Colonic mucosa (tissue), 4 donors: ENCODE data around the gene AGBL1. TPM values are rescaled to one million over a fixed set of nuclear protein-coding genes. Genes with fewer than 3 reads are reported as not detected.

Experiments used
- DNase-seq: peaks from one replicate; pipeline ENCODE4 v3.0.0-alpha.2; 2020
- H3K27ac ChIP-seq: fragments of 200-600 bp; one replicate; pipeline ENCODE4 v1.8.0; 2021
- H3K27me3 ChIP-seq: fragments of 200-600 bp; one replicate; pipeline ENCODE4 v1.8.0; 2021
- H3K36me3 ChIP-seq: fragments of 200-600 bp; one replicate; pipeline ENCODE4 v1.8.0; 2021
- H3K4me1 ChIP-seq: fragments of 200-600 bp; one replicate; pipeline ENCODE4 v1.8.0; 2021; ENCODE audit warnings: mild to moderate bottlenecking
- H3K4me3 ChIP-seq: fragments of 200-600 bp; one replicate; pipeline ENCODE4 v1.8.0; 2021
- H3K9ac ChIP-seq, 2 donors: one replicate each; pipeline ENCODE4 v1.7.0; 2013; ENCODE audit warnings: control low read depth in 2 of 2, low read depth in 2 of 2, low read length in 2 of 2
- H3K9me3 ChIP-seq: fragments of 200-600 bp; one replicate; pipeline ENCODE4 v1.8.0; 2021
- intact Hi-C: fragments of 100-400 bp; cut with DNase I; formaldehyde crosslinking; loops from one replicate; pipeline ENCODE4 v1.14.1; 2022
- total RNA-seq, 2 donors: library from RNA; stranded (reverse); fragmentation: NEBNext Ultra II Directional in 1 of 2; extraction: Animal tissue kit (Norgen Biotek cat#: 25700) in 1 of 2; gene quantifications; one replicate each; pipeline ENCODE4 v1.2.1, GENCODE V29; 2021
- TF ChIP-seq, protein P1 (sequence below): fragments of 200-600 bp; IDR thresholded peaks from one replicate; pipeline ENCODE4 v1.8.0; 2022; ENCODE audit warnings: antibody characterized with exemption, mild to moderate bottlenecking
- donor health status: healthy.
- donor health status: DM: no; HTN: no; CAD: no.
- donor health status: DM: no; HTN: no; CAD: no.

The AGBL1 gene
- total RNA-seq, 2 donors from 2014 or later = 0.10 to 0.24 TPM

DNA sequence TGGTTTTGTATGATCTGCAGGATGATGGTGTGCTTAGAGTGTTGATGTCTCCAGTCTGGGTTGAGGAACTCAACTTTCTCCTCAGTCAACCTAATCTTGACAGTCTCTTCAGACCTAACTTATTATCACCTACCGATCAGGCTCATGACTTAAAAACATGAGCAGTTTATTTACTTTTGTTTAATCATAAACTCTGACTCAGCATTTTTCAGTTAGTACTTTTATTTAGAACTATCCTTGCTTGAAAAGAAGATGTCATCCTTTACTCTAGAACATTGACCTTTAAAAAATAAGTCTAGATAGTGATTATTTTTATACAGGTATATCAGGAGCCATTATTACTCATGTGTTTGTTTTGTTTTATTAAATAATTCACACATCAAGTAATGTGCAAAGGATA is 414.8 kb downstream of the AGBL1 start:
- intact Hi-C loops = no loop called here
- H3K27ac ChIP-seq = no peak overlapping the region
- no peaks in the 10 kb centered on the region for H3K4me1 ChIP-seq
- TF ChIP-seq, protein P1, sequence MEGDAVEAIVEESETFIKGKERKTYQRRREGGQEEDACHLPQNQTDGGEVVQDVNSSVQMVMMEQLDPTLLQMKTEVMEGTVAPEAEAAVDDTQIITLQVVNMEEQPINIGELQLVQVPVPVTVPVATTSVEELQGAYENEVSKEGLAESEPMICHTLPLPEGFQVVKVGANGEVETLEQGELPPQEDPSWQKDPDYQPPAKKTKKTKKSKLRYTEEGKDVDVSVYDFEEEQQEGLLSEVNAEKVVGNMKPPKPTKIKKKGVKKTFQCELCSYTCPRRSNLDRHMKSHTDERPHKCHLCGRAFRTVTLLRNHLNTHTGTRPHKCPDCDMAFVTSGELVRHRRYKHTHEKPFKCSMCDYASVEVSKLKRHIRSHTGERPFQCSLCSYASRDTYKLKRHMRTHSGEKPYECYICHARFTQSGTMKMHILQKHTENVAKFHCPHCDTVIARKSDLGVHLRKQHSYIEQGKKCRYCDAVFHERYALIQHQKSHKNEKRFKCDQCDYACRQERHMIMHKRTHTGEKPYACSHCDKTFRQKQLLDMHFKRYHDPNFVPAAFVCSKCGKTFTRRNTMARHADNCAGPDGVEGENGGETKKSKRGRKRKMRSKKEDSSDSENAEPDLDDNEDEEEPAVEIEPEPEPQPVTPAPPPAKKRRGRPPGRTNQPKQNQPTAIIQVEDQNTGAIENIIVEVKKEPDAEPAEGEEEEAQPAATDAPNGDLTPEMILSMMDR = no peak
- no peaks in the 10 kb centered on the region for H3K36me3 ChIP-seq
- no peak overlapping the region for H3K9ac ChIP-seq
- no peaks in the 10 kb centered on the region for H3K27me3 ChIP-seq
- no peak overlapping the region for H3K4me3 ChIP-seq
- DNase-seq = no peak
- H3K9me3 ChIP-seq = no peaks in the 10 kb centered on the region

- Histone ChIP-seq H3K27ac (no peak overlapping the region), H3K36me3 (peaks cover 4% of the 10 kb centered on the region), H3K9me3 (no peaks in the 10 kb centered on the region), H3K4me3 (no peak overlapping the region), H3K9ac (no peak overlapping the region), H3K27me3 (no peaks in the 10 kb centered on the region), H3K4me1 (no peaks in the 10 kb centered on the region)
- intact Hi-C loops = no loop called here
- no peak for DNase-seq
- TF ChIP-seq, protein P1 = no peak
Measured at GRCh38 chr15:86502301-86502700, 422.6 kb downstream of the AGBL1 start.

GRCh38 chr15:86505951-86506350 is 426.3 kb downstream of the AGBL1 start:
- H3K27ac ChIP-seq = no peak overlapping the region
- H3K27me3 ChIP-seq = no peaks in the 10 kb centered on the region
- H3K36me3 ChIP-seq = peaks cover 4% of the 10 kb centered on the region
- TF ChIP-seq, protein P1 = no peak
- H3K4me1 ChIP-seq = no peaks in the 10 kb centered on the region
- DNase-seq = no peak
- H3K4me3 ChIP-seq = no peak overlapping the region
- H3K9ac ChIP-seq = no peak overlapping the region
- no peaks in the 10 kb centered on the region for H3K9me3 ChIP-seq
- intact Hi-C loops = no loop called here

- Histone ChIP-seq H3K36me3 (peaks cover 4% of the 10 kb centered on the region), H3K9ac (no peak overlapping the region), H3K9me3 (no peaks in the 10 kb centered on the region), H3K4me1 (no peaks in the 10 kb centered on the region), H3K27me3 (no peaks in the 10 kb centered on the region), H3K27ac (no peak overlapping the region), H3K4me3 (no peak overlapping the region)
- TF ChIP-seq, protein P1 = no peak
- intact Hi-C loops = no loop called here
- no peak for DNase-seq
Measured at GRCh38 chr15:86506401-86506800, 426.7 kb downstream of the AGBL1 start.

- DNase-seq = no peak
- H3K9ac ChIP-seq = no peak overlapping the region
- intact Hi-C loops = no loop called here
- TF ChIP-seq, protein P1 = no peak
- no peak overlapping the region for H3K4me3 ChIP-seq
- H3K27me3 ChIP-seq = no peaks in the 10 kb centered on the region
- no peak overlapping the region for H3K27ac ChIP-seq
- no peaks in the 10 kb centered on the region for H3K4me1 ChIP-seq
- no peaks in the 10 kb centered on the region for H3K9me3 ChIP-seq
- no peaks in the 10 kb centered on the region for H3K36me3 ChIP-seq
Measured at GRCh38 chr15:86515625-86516024, 436.0 kb downstream of the AGBL1 start.

- no peaks in the 10 kb centered on the region for H3K27me3 ChIP-seq
- no peak overlapping the region for H3K9ac ChIP-seq
- no peak overlapping the region for H3K27ac ChIP-seq
- H3K4me1 ChIP-seq = no peaks in the 10 kb centered on the region
- TF ChIP-seq, protein P1 = no peak
- intact Hi-C loops = no loop called here
- no peak overlapping the region for H3K4me3 ChIP-seq
- H3K9me3 ChIP-seq = no peaks in the 10 kb centered on the region
- no peak for DNase-seq
- H3K36me3 ChIP-seq = no peaks in the 10 kb centered on the region
Measured at GRCh38 chr15:86522721-86523120, 443.1 kb downstream of the AGBL1 start.
